ENCODE measurements around the gene NRP2.

Gene NRP2

DNA sequence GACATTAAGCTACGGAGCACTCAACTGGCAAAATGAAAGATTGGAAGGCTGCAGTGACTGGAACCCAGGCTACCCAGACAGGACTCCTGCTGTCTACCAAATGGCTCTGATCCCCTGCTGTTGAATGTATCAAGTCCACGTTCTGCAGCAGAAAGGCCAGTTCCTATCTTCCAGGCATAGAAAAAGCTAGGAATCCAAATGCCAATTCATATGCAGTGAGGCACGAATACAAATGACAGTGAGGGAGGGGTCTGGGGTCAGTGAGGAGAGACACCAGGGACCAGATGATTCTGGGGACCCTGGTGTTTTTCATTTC, 5.3 kb downstream of the NRP2 start:
- no peak for DNase-seq (ENCODE audit: low spot score)

DNA sequence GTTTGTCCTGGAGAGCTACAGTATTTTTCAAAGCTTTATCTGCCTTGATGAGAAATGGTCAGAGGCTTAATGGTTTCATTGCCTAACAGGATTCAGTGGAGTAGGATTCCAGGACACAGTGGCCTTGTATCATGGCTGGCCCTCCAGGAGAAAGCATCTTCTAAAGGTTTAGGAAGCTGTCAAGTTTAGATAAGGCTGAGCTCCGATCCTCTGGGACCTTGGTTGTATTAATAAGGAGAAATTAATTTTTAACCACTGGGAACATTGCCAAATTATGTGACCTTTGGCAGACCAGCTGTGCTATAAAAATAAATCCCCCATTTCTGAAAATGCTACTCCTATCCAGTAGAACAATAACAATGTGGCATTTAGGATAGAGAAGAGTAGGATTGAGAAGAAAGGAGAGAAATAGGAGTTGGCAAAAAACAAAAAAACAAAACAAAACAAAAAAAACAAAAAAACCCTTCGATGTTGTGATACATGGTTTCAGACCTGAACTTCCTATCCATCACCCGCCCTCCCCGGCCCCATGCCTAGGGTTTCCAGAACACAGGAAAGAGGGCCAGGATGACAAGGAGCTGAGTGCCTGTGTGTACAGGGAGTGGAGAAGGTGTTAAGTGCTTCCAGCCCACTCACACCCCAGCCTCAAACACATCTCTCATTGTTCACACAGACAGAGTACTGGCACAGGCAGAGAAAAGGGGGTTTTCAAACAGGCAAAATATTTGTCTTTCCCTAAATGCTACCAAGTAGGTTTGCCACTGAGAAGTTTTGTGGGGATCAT, 6.3 kb downstream of the NRP2 start:
- DNase-seq (ENCODE audit: low spot score) = no peak

DNA sequence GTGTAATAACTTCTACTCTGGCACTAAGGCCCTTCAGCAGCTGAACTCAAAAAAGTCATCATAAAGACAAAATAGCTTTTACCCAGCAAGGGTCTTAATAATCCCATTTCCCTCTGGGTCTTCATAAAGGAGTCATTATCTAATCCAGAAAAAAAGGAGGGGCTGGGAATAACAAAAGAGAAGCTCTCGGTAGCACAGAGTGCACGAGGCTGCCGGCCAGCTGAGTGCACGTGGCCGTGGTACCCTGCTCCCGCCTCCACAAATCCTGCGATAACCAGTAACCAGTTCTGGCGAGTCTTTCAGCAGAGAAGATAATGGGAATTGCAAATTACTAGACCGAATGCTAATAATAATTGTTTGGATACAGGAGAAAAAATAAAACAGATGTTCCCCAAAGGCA, 7.5 kb downstream of the NRP2 start:
- DNase-seq (ENCODE audit: low spot score) = no peak

DNA sequence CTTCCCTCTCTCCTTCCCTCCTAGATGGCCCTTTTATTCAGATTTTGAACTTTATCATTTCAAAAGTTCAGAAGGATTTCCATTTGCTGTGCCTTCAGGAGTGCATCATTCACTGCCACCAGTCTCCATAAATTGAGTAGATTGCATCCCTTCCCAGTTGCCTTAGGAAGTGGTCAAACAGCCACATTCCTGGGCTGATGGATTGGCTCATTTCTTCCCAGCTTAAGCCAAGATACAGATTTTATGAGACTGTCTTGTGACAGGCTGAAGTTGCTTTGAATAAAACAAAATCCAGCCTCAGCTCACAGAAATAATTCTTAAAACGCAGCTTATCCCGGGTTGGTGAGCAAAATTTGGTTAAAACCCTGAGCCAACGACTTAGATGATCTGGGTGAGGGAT, 9.8 kb downstream of the NRP2 start:
- DNase-seq (ENCODE audit: low spot score) = peak; percentile 58

DNA sequence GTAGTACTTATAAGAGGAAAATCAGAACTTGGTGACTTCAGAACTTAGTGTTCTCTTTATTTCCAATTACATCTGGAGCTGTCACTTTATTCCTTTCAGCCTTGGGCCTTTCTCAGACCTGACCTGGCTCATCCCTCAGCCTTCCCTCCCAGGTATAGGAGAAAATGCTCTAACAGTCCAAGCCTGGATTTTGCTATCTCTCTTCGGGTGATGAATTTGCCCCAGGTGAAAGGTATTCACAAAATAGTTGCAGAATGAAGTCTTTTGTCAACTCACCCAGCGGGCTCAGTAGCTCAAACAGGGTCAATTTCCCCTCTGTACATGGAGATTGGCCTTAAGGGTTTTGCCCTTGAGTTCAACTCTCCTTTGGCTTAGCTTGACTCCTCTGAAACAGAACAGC, 12.0 kb downstream of the NRP2 start:
- no peak for DNase-seq (ENCODE audit: low spot score)

DNA sequence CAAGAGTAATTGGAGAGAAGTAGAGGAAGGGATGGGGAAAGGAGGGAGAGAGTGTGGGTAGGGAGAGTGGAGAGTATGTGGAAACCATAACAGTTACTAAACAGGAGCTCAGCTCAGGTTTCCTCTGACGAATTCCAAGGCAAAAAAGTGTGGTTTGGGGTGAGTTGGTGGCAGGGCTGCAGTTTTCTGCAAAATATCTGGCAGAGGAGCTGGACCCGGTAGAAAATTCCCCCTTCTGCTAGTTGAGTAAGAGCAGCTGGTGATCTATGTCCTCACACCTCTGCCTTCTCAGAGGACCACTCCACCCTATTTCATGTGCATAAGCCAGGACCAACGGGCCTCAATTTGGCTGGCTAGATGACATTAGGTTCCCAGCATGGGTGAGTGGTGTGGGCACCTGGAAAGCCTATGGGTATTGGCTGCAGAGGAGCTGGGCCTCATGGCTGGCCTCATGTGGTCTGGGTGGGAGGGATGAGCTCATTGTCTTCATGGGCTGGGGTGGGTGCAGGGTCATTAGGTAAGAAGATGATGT, 13.2 kb downstream of the NRP2 start:
- peak; percentile 50 for DNase-seq (ENCODE audit: low spot score)

DNA sequence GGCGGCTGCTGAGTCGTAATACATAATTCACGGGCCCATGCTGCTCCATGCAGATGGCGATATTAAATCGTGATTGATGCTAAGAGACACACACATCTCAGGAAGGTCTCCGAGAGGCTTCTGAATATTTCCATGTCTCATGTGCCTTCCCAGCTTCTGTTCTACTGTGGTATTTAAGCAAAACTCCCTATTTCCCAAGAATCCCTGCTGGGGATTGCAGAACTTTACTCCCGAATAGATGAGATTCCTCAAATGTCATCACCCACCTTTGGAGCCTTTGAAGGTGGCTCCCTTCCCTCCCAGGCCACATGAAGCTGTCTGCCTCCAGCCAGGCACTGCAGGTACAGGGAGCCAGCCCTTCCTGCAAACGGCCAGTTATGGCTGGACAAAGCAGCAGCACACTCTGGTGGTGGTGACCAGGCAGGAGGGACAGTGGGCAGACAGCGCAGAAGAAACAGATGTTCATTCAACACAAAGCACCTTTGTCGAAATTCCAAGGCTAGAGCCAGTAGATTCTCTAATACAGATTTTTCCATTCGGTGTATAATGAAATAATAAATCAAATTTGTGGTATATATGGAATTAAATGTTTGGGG, 14.1 kb downstream of the NRP2 start:
- no peak for DNase-seq (ENCODE audit: low spot score)

DNA sequence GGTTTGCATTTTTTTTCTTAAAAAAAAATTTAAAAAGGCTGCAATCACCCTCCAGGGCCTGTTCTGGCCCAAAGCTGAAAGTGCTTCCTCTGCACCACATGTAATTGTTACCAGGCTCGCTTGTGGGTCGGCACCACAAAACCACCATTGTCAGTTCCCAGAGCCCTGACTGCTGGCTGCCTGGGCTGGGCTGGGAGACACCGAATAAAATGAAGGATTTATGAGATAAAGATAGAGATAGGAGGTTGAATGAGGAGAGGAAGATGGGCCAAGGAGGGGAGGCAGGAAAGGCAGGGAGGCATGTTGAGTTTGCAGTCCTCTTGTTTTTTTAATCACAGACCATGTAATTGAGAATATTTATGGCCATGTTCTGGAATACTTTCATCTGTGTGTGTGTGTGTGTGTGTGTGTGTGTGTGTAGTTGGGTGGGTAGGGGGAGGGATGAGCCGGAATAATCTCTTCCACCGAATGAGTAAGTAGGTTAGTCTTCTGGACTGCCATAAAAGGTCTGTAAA, 14.7 kb downstream of the NRP2 start:
- DNase-seq (ENCODE audit: low spot score) = no peak

DNA sequence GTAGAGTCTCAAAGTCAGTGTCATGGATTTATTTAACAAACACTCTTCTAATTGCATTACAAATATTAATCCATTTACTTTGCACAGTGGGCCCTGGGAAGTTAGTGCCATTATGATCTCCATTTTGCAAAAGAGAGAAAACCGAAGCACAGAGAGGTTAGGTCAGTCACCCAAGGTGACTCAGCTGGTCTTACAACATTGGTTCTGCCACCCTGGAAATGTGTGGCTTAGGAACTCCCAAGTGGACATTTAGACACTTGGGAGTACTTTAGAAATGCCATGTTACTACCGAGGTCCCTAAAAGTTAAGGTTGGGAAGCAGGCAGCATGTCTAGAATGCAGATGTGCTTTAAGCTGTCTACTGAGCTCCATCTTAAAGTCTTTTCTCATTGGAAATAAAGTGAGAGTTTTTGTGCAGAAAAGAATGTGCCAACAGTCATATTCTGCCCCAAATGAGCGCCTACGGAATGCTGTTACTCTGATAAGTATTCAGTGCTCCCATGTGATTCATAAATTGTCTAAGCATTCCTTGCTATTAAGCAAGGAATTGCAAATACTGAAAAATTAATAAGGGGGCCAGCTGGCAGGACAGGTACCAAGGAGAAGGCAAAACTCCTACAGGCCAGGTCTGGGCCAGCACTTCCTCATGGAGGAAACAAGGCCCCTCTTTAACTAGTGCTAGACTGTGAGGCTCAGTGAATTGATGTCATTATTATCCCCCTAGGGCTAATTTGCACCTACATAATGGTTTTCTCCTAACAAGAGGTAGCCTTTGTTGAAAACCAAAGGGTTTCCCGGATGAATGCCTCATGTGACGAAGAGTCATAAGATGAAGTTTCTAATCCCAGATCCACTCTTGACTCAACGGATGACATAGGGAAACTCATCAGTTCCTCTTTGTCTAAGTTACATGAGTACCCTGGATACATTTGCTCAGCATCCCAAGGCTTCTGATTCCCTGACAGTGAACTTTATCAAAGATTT, 16.3 kb downstream of the NRP2 start:
- DNase-seq (ENCODE audit: low spot score) = no peak

DNA sequence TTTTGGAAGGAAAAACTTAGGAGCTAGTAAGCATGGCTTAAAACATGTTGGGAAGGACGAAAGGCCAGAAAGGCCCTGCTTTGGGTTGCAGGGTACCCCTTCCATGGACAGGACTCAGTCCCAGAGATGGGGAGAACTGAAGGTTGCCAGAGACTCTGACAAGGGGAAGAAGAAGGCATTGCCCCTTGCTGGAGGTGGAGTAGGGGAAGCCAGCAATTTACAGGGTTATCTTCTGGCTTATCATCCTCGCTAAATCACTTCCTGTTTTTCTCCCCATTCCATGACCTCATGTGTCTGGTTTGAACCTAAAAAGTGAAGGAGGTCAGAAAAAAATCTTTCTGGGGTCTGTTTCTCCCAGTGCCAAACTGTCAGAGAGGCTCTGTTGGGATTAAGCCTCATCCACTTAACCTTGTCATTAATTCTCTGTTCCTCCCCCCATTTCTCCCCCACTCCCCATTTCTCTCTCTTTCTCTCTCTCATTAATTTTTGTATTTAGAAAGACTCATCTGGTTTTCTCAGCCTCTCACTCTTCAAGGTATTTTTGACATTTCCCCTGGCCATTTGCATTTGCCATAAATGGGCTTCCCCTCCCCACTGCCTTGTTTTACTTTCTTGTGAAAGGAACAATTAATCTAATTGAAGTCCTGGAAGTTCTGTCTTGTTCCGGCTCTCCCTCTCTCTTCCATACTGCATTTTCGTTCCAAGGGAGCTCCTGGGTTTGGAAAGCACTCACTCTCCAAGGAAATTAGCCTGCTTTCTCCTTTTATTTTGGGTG, 17.4 kb downstream of the NRP2 start:
- DNase-seq (ENCODE audit: low spot score) = no peak

DNA sequence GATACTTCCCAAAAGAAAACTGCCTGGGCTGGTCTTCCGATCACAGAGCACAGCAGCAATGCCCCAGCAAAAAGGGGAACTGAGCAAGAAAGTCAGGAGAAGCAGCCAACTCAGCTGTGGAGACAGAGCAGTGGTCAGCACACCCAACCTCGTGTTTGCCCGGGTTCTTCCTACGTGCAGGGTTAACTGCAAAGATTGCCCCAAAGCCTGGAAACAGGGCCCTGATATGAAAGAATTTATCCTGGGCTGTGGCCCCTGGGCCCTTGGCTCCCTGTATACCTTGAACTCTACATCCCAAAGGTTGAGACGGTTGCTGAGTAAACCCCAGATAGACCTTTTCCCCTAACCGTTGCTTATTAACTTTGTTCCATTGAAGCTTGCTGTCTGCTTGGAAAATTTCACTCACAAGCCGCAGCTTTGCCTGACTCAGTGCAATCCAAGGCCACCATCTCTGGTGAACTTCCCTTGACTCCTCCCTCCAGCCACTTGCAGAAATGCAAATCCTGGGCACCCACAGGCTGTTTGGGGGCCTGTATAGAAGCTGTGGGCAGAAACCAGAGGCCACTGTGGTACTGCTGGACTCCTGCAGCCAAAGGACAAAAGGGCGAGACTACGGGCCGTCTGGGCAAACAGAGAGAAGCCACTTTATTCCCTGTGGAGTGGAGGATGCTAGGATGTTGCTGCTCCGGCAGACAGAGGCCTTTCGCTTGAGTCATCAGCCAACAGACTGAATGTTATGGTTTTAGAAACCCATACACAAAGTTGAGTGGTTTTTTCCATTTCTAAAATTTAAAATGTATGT, 18.2 kb downstream of the NRP2 start:
- DNase-seq (ENCODE audit: low spot score) = peak; percentile 71

DNA sequence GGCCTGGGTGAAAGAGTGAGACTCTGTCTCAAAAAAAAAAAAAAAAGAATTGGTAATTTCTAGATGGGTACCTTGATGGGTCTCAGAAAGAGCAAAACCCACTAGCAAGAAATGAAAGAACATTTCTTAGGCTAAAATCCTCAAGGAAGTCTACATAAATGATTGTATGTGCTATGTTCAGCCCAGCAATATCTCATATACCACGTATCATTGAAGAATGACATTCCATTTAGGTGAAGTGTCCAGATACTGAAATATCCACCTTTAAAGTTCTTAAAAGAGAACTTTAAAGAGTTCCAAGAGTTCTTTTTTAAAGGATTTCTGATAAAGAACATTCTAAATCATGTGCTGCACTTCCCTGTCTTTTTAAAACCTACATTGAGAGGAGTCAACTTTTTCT, 19.2 kb downstream of the NRP2 start:
- no peak for DNase-seq (ENCODE audit: low spot score)

DNA sequence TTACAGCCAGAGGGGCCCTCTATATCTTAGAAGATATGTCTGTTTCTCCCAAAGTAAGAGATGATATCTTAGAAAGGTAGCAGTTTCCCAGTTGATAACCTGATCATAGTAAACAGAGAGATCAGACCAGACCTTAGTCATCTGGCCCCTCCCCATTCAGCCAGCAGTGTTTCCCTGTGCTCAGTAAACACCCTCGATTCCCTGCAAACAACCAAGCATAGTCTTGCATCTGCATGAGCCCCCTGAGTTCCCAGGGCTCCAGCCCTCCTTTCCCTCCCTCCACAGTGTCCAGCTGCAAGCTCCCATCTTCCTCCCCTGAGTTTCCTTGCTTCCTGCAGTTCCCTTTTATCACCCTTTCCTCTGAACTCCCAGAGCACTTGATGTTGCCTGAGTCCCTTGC, 20.3 kb downstream of the NRP2 start:
- DNase-seq (ENCODE audit: low spot score) = no peak

DNA sequence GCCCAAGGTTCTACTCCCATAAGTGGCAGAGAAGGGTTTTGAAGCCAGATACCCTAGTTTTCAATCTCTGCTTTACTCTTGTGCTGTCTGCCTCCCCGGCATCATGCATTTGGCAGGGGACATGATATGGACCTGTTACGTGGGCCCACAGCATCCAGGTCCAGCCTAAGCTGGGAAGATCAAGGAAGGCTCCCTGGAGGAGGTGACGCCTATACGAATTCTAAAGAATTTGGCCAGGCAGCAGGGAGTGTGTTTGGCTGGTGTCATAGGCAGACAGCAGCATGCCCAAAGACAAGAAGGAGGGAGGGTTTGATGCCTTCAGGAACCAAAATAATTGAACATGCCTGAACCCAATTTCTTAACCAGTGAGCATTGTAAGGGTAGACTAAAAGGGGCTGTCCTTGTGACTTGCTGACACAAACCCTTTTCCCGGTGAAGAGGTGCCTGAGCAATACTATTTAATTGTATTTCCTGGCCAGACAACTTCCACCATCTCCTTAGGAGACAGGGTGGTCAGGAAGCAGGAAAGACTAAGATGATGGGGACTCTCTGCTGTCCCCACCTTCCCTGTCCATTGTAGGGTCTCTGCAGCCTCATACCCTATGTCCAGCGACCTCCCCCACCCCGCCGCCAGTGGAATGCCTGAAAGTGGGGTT, 21.3 kb downstream of the NRP2 start:
- DNase-seq (ENCODE audit: low spot score) = no peak

DNA sequence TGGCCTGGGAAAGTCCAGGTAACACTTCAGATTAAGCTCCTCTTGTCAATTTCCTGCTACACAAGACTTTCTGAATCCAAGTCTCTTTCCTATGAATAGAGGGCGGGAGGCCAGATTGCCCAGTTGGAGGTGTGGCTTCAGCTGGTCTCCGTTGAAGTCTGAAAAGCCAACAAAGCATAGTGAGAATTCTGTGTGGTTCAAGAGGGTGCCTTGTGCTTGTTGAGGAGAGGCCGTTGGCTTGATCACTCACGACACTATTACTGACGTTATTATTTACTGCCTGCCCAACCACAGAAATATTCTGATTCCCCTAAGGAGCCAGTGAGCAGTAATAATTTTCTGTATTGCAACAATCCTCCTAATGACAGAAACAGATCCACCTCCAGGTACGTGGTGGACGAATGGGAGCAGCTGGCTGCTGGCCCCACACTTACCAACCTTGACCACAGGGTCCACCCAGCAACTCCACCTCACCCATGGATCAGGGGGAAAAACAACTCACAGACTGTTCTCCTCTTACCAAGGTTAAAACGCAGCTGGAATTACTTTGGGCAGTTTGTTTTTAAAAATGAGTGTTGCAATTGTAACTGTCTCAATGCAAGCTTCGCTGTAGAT, 21.9 kb downstream of the NRP2 start:
- DNase-seq (ENCODE audit: low spot score) = no peak

DNA sequence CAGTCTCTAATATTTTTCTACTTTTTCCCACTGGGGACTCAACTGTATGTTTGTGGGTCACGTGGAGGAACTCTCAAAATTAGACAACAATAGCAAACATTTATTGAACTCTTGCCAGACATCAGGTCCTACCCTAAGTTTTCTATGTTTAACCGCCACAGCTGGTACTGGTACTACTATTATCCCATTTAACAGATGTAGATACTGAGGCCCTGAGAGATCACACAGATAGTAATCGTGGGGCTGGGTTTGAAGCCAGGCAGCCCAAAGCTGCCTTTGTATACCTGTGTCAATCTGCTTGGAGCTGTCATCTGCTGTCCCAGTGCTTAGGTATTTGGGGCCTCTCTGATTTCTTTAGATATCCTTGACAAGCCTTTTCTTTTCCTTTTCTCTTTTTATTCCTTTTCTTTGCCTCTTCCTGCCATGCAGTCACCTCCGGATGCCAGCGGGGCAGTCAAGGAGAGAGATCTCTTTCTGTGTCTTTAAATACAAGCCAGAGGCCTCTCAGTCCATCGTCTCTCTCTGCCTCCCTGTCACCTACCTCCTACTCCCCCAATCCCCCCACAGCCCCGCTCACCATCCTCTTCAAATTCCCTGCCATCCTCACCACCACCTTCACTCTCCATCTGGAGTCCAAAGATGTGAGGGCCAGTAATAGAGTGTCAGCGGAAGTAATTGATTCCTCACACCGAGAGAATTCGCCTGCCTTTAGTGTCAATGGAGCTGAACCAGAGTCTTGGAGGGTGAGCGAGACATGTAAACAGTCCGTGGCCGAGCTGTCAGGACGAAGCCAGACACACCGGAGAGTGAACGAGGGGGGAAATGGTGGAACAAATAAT, 23.4 kb downstream of the NRP2 start:
- no peak for DNase-seq (ENCODE audit: low spot score)

DNA sequence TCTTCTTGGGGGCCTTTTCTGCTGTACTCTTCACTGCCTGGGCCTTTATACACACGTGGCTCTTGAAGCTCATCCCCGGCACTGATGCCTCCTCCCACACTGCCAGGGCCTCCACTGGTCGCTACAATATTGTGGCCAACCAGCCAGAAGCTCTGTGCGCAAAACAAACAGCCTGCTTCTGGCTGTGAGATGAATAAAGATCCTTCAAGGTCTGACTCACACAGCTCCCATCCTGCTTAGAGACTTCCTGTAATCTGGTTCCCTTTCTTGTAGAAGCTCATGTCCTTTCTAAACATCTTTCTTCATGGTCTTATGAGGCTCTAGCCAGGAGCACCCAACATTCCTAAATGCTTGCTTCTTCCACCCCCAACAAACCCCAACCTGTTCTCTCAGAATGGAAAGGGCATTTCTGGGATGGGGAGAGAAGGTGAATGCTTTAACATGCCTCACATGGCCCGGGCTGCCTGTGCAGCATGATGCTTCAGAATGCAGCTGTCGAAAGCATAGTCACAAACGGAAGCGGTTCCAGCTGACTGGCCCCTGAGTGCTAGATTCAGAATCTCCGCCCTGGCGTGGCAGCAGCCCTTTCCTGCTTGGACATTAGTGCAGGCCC, 24.6 kb downstream of the NRP2 start:
- DNase-seq (ENCODE audit: low spot score) = peak; percentile 84

DNA sequence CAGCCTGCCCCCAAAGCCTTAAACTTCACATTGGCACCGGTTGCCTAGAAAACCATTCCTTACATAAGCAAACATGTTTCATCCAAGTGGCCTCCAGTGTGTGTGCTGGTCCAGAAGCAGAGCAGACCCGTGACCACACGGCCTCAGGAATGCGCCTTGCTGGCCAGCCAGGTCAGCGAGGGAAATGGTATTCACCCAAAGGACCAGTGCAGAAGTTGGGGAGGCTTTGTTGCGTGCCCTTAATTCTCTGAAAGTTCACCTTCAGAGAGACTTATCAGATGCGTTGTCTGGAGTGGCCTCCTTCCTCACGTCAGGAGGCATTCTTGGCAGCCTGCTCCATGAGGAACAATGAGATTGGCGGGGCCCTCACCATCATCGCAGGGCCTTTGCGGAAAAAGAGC, 25.9 kb downstream of the NRP2 start:
- DNase-seq (ENCODE audit: low spot score) = no peak

DNA sequence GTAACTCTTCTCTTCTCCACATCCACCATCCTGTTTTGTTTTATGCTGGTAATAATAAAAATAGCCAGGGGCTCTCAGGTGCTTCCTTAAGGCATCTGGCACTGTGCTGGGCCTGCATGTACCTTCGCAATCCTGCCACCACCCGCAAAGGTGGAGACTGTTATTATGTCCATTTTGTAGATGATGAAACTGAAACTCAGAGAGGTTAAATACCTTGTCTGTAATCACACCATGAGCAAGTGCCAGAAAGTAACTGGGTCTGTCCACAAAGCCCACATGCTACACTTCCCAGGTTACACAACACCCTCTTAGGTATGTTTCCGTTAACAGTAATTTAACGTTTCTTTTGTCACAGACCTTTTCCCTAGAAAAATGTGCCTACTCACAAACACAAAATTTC, 27.0 kb downstream of the NRP2 start:
- no peak for DNase-seq (ENCODE audit: low spot score)

Data from AG20443 (cell line).